Stimulated activated CD4-positive, alpha-beta T cell treated with anti-CD3 and anti-CD28 coated beads, Interleukin-2, amount 100 ng/mL, for 24 hours (primary cell): ENCODE measurements around the gene PGAP6.
A peak's percentile ranks its signal among the peaks of the same experiment; 100 is the strongest.
"Not testable (repeated sequence)": the region's sequence is repeated elsewhere in the genome, so short reads cannot be mapped to it uniquely, and the experiment has no call there.

ENCODE experiments used
- DNase-seq, 2 donors: peaks; one replicate each; pipeline ENCODE4 v3.0.0-alpha.2; 2020

PGAP6 gene

DNA sequence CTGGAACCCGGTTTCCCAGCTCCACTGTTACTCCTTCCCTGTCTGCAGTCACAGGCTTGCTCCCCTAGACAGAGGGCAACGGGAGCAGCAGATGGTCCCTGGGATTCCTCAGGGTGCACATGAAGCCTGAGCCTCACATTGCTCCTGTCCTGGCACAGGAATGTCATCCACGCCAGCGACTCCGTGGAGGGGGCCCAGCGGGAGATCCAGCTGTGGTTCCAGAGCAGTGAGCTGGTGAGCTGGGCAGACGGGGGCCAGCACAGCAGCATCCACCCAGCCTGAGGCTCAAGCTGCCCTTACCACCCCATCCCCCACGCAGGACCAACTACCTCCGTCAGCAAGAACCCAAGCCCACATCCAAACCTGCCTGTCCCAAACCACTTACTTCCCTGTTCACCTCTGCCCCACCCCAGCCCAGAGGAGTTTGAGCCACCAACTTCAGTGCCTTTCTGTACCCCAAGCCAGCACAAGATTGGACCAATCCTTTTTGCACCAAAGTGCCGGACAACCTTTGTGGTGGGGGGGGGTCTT is 18.3 kb upstream of the PGAP6 start:
- peak in 1 of 2 donors; percentile 26 for DNase-seq

- DNase-seq, result no peak
Measured at GRCh38 chr16:399340-400019, 17.7 kb upstream of the PGAP6 start.

DNA sequence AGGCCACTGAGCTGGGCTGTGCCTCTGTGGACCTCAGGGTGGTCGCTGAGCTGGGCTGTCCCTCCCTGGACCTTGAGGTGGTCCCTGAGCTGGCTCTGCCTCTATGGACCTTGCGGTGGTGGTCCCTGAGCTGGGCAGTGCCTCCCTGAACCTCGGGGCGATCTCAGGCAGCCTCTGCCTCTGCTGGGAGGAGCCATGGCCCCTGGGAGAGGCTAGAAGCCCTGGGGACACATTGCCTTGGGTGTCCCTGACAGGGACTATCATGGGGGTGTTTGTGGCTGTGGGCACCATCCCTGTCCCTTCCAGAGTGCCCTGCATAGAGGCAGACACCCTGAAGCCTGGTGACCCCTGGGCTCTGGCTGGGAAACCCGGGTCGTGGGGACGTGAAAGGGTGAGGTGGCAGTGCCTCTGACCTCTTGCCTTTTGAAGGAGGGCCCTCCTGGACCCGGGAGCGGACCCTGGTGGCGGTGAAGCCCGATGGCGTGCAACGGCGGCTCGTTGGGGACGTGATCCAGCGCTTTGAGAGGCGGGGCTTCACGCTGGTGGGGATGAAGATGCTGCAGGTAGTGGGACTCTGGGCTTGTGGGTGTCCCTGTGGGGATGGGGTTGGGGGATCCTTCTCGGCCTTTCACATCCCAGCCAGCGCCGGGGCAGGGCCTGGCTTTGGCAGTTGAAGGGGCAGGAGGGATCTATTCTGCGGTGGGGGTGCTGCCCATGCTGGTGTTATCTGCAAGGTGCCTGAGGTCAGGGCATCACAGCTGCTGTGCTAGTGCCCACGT is 17.0 kb upstream of the PGAP6 start:
- DNase-seq, result no peak

GRCh38 chr16:397736-398332 is 16.1 kb upstream of the PGAP6 start:
- DNase-seq, result peak in 1 of 2 donors; percentile 39

DNA sequence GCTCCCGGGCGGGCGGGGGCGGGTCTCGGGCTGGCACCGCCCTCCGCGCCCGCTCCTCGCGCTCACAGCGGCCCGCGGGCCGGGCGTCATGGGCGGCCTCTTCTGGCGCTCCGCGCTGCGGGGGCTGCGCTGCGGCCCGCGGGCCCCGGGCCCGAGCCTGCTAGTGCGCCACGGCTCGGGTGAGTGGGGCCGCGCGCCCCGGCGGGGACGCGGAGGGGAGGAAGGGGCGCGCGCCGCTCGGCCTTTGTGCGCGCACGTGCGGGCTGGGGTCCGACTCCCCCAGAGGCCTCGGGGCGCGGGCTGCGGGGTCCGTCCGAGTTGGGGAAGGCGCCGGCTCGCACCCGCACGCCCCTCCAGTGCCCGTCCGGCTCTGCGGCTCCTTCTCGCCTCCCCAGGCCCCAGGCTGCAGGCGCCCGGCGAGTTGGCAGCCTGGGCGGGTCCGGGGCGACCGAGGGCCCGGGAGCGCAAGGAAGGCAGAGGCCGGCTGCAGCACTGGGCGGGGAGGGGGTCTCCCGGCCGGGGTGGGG is 15.4 kb upstream of the PGAP6 start, which contains the start of gene NME4:
NME4 (plus strand) TSS at position 65 of the 527 bp plus-strand sequence; CDS start at position 89, 24 bp downstream.
- DNase-seq, result peak in 1 of 2 donors; percentile 37

DNA sequence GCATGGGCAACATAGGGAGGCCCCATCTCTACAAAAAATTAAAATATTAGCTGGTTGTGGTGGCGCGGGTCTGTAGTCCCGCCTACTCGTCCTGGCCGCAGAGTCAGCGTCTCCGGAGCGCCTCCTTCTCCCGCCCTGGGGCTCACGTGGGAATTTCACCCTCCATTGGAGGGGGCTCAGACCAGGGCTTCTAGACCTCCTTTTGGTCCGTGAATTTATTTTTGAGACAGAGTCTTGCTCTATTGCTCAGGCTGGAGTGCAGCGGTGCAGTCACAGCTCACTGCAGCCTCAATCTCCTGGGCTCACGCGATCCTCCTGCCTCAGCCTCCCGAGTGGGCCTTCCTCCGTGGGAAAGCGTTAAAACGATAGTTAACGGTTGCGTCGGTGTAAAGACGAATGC is 14.8 kb upstream of the PGAP6 start:
- DNase-seq, result no peak

- DNase-seq, result no peak
Measured at GRCh38 chr16:396199-396598, 14.4 kb upstream of the PGAP6 start.

DNA sequence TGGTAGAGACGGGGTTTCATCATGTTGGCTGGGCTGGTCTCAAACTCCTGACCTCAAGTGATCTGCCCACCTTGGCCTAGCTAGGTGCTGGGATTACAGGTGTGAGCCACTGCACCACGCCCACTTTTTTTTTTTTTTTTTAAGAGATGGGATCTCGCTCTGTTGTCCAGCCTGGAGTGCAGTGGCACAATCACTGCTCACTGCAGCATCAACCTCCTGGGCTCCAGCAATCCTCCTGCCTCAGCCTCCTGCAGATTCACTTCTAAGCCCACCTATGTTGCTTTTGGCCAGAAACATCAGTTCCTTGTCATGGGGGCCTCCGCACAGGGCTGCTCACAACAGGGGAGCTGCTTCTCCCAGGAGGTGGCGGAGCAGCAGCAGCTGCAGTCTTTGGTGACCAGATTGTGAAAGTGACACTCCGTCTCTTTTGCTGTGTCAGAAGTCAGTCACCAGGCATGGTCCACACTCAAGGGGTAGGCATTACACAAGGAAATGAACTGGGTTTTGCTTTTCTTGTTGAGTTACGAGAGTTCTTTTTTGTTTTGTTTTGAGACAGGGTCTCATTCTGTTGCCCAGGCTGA is 10.8 kb upstream of the PGAP6 start:
- DNase-seq, result no peak

- DNase-seq, result peak; percentile 82 to 88
Measured at GRCh38 chr16:391885-392335, 10.1 kb upstream of the PGAP6 start.

- no peak for DNase-seq
Measured at GRCh38 chr16:389352-389751, 7.6 kb upstream of the PGAP6 start.

- not testable (repeated sequence) for DNase-seq
Measured at GRCh38 chr16:387761-388666, 6.2 kb upstream of the PGAP6 start.

DNA sequence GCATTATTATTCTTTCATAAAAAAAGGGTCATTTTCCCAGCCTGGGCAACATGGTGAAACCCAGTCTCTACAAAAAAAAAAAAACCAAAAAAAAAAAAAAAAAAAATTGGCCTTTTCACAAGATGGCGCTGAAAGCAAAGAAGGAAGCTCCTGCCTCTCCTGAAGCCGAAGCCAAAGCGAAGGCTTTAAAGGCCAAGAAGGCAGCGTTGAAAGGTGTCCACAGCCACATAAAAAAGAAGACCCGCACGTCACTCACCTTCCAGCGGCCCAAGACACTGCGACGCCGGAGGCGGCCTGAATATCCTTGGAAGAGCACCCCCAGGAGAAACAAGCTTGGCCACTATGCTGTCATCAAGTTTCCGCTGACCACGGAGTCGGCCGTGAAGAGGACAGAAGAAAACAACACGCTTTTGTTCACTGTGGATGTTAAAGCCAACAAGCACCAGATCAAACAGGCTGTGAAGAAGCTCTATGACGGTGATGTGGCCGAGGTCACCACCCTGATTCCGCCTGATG is 4.9 kb upstream of the PGAP6 start:
- no peak for DNase-seq

DNA sequence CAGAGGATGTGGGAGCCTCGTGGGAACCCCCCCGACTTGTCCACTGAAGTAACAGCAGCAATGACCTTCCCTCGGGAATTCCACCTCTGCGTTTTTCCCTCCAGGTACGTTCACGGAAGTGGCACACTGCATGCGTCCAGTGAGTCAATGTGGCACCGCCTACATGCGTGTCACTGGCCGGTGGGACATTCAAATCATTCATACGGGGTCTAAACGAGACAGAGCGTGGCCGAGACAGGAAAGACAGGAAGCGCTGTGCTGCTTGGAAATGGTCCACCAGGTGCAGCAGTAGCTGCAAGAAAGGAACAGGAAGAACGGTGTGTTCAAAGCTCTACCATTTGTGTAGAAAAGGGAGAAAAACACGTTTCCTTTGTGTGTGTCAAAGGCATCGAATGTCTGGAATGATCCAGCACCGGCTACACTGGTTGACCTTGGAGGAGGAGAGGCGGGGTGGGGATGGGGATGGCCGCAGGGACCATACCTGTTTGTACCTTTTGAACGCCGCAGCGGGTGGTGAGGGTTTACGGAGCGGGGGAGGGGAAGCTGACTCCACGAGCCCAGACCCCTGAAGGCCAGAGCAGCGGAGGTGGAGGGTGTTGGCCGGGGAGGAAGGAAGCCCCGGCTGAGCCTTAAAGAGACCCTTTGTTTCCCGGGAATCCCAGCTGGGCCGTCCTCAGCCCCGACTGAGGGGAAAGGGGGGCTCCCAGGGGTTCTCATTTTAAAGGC is 1.7 kb upstream of the PGAP6 start:
- DNase-seq, result peak; percentile 49 to 56

DNA sequence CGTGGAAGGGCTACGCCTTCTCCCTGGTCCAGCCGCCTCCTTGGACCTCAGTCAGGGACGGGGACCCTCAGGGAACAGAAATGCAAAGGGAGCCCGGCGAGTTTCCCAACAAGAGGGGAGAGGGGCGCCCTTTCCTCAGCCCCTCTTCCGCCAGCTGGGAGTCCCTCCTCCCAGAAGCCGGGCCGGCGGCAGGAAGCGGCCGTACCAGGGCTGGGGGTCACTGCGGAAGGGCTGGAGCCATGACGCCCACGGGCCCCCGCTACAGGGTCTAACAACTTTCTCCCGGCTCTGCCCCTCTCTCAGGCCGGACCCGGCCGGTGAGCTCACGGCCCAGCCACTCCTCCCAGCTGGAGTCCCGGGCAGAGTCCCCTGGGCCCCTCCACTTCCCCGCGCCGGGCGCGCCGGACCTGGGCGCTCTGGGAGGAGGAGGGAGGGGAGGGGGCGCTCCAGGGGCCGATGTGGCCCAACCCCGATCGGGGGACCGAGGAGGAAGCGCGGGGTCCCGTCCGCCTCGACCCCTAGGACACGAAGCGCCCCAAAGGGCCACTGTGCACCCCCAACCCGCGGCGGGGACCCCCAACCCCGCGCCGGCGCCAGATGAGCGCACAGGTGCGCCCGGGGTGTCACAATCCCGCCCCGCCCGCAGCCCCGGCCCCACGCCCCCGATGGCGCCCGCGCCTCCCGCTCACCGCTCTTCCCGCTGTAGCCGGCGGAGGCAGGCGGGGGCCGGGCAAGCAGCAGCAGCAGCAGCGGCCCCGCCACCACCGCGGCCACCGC is 578 bp downstream of the PGAP6 start:
- DNase-seq, result peak in 1 of 2 donors; percentile 44

GRCh38 chr16:380762-381011 is 1.1 kb downstream of the PGAP6 start:
- no peak for DNase-seq

DNA sequence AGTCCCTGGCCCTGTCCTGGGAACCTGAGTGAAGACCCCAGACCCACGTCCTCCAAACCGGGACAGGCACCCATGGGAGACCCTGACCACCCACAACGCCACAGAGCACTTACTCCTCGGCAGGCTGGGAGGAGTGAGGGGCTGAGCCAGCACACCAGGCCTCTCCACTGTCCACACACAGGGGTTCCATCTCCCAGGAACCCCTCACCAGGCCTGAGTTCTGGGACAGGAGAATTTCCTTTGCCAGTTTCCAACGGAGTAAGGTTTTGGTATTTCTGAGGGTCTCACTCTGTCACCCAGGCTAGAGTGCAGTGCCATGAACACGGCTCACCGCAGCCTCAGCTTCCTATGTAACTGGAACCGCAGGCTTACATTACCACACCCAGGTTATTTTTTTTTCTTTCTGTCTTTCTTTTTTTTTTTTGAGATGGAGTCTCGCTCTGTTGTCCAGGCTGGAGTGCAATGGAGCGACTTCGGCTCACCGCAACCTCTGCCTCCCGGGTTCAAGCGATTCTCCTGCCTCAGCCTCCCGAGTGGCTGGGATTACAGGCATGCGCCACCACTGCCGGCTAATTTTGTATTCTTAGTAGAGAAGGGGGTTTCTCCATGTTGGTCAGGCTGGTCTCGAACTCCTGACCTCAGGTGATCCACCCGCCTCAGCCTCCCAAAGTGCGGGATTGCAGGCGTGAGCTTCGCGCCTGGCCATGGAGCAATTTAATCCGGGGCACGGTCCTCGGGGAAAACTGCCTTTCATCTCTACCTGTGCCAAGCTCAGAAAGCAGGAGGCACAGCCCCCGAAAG is 1.6 kb downstream of the PGAP6 start:
- DNase-seq, result no peak

- DNase-seq, result no peak
Measured at GRCh38 chr16:379183-379960, 2.4 kb downstream of the PGAP6 start.

DNA sequence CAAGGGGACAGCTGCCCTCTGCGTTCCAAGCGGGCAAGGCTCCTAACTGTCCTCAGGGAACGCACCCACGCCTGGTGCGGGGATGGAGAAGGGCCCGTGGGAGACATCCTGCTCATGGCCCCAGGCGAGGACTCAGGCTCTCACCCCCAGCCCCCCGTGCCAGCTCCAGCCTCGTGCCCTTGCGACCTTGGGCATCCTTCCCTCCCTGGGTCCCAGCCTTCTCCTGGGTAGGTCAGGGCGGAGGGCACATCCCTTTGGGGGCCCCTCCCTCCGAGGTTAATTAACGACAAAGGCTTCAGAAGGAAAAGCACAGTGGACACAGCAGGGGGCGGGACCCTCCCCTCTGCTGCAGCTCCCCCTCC is 3.0 kb downstream of the PGAP6 start:
- DNase-seq, result no peak
